CD14-positive monocyte (primary cell): ENCODE data around the gene UQCRQ. TPM values are rescaled to one million over a fixed set of nuclear protein-coding genes. Genes with fewer than 3 reads are reported as not detected.

Experiments used
- DNase-seq, 3 donors: peaks; one replicate each; pipeline ENCODE4 v3.0.0-alpha.2; 2011 to 2022
- H2AFZ ChIP-seq: 2 replicates; pipeline ENCODE4 v1.6.0; 2012; ENCODE audit warnings: mild to moderate bottlenecking, low read depth, low read length, inconsistent platforms; ENCODE audit not compliant: insufficient read depth, poor library complexity, severe bottlenecking
- H3K27ac ChIP-seq, 2 donors: 1 replicate in 1 of 2; 2 replicates in 1 of 2; pipeline ENCODE4 v1.5.1; 2012 to 2013; ENCODE audit warnings: low read length in 2 of 2, control low read depth in 1 of 2, inconsistent platforms in 1 of 2, low read depth in 1 of 2, mild to moderate bottlenecking in 1 of 2
- H3K27me3 ChIP-seq, 2 donors: one replicate each; pipeline versions ENCODE4 v1.6.0 to v1.6.1; 2011 to 2013; ENCODE audit warnings: low read length in 2 of 2; ENCODE audit not compliant: control insufficient read depth in 2 of 2, insufficient read depth in 2 of 2
- H3K36me3 ChIP-seq, 2 donors: replicated peaks in 1 of 2; 1 replicate in 1 of 2; 2 replicates in 1 of 2; pipeline versions ENCODE4 v1.5.1 to v1.6.1; 2012 to 2013; ENCODE audit warnings: low read length in 2 of 2, control low read depth in 1 of 2, inconsistent platforms in 1 of 2, mild to moderate bottlenecking in 1 of 2; ENCODE audit not compliant: insufficient read depth in 2 of 2, control insufficient read depth in 1 of 2
- H3K4me1 ChIP-seq, 2 donors: 1 replicate in 1 of 2; 2 replicates in 1 of 2; pipeline versions ENCODE4 v1.5.1 to v1.6.1; 2012 to 2013; ENCODE audit warnings: low read length in 2 of 2, control low read depth in 1 of 2, inconsistent platforms in 1 of 2, mild to moderate bottlenecking in 1 of 2, moderate library complexity in 1 of 2; ENCODE audit not compliant: insufficient read depth in 2 of 2, control insufficient read depth in 1 of 2
- H3K4me2 ChIP-seq: replicated peaks from 2 replicates; pipeline ENCODE3; 2012; ENCODE audit warnings: low read length, moderate library complexity, mild to moderate bottlenecking; ENCODE audit not compliant: poor library complexity, severe bottlenecking; ENCODE audit errors: extremely low read depth
- H3K4me3 ChIP-seq, 3 experiments: fragments of 200-600 bp in 1 of 3; sonication (generic) in 1 of 3; replicated peaks in 1 of 3; 1 replicate in 2 of 3; 2 replicates in 1 of 3; pipeline ENCODE4 v1.5.1; 2011 to 2013; ENCODE audit warnings: low read length in 3 of 3, mild to moderate bottlenecking in 3 of 3, control low read depth in 2 of 3, low read depth in 2 of 3, inconsistent platforms in 1 of 3, moderate library complexity in 1 of 3
- H3K79me2 ChIP-seq: 2 replicates; pipeline ENCODE4 v1.6.0; 2012; ENCODE audit warnings: mild to moderate bottlenecking, control low read depth, inconsistent platforms, low read length, moderate library complexity; ENCODE audit not compliant: insufficient read depth
- H3K9ac ChIP-seq: 2 replicates; pipeline ENCODE4 v1.6.0; 2017; ENCODE audit warnings: low read length, mild to moderate bottlenecking; ENCODE audit not compliant: insufficient read depth, poor library complexity, severe bottlenecking
- H3K9me3 ChIP-seq, 2 donors: replicated peaks in 1 of 2; 1 replicate in 1 of 2; 2 replicates in 1 of 2; pipeline versions ENCODE4 v1.5.1 to v1.6.1; 2012 to 2013; ENCODE audit warnings: low read length in 2 of 2, control low read depth in 1 of 2; ENCODE audit not compliant: control insufficient read depth in 1 of 2, insufficient read depth in 1 of 2
- H4K20me1 ChIP-seq: 2 replicates; pipeline ENCODE4 v1.6.0; 2012; ENCODE audit warnings: mild to moderate bottlenecking, low read length, control low read depth, moderate library complexity; ENCODE audit not compliant: insufficient read depth
- H3K27ac Mint-ChIP-seq, 7 donors: one replicate each; pipeline ENCODE4 v1.8.0; 2020; ENCODE audit warnings: mild to moderate bottlenecking in 7 of 7, mixed read lengths in 7 of 7, moderate library complexity in 6 of 7, inconsistent platforms in 2 of 7
- H3K27me3 Mint-ChIP-seq, 3 donors: one replicate each; pipeline ENCODE4 v1.8.0; 2021 to 2022; ENCODE audit warnings: low read depth in 3 of 3, mild to moderate bottlenecking in 3 of 3, mixed read lengths in 3 of 3, moderate library complexity in 3 of 3, inconsistent platforms in 1 of 3
- H3K36me3 Mint-ChIP-seq, 2 donors: one replicate each; pipeline ENCODE4 v1.8.0; 2020; ENCODE audit warnings: mixed read lengths in 2 of 2, inconsistent platforms in 1 of 2, mild to moderate bottlenecking in 1 of 2
- H3K4me1 Mint-ChIP-seq: one replicate; pipeline ENCODE4 v1.8.0; 2020; ENCODE audit warnings: mild to moderate bottlenecking, mixed read lengths
- H3K4me3 Mint-ChIP-seq, 2 donors: one replicate each; pipeline ENCODE4 v1.8.0; 2020; ENCODE audit warnings: mild to moderate bottlenecking in 2 of 2, mixed read lengths in 2 of 2, moderate library complexity in 1 of 2
- H3K9me3 Mint-ChIP-seq, 7 donors: one replicate each; pipeline ENCODE4 v1.8.0; 2020 to 2022; ENCODE audit warnings: mixed read lengths in 7 of 7, mild to moderate bottlenecking in 6 of 7, moderate library complexity in 6 of 7, inconsistent platforms in 2 of 7
- CTCF ChIP-seq: fragments of 200-600 bp; IDR thresholded peaks from one replicate; pipeline ENCODE4 v1.8.0; 2022; ENCODE audit warnings: antibody characterized with exemption, mild to moderate bottlenecking
- WGBS: methylation state at CpG from one replicate; pipeline ENCODE4 v1.1.5; 2013; ENCODE audit warnings: missing lambda C conversion rate; ENCODE audit not compliant: insufficient coverage; 5-methylcytosine and 5-hydroxymethylcytosine counted together
- intact Hi-C, 2 donors: fragments of 100-400 bp; cut with micrococcal nuclease; formaldehyde crosslinking; loops; one replicate each; pipeline versions ENCODE4 v1.15.0 to v1.15.1; 2023
- polyA plus RNA-seq, 3 donors: library from polyadenylated mRNA; depleted of rRNA in 1 of 3; unstranded in 2 of 3; stranded (reverse) in 1 of 3; fragments of 300-500 nt in 2 of 3; fragments of >200 nt in 1 of 3; fragmentation: Illumina TruSeq in 2 of 3; gene quantifications; 1 replicate in 2 of 3; 2 replicates in 1 of 3; pipeline ENCODE4 v1.2.3, GENCODE V29; 2012 to 2021

Gene UQCRQ
- polyA plus RNA-seq, 3 donors, result 81.6 to 880 (median 879) TPM

DNA sequence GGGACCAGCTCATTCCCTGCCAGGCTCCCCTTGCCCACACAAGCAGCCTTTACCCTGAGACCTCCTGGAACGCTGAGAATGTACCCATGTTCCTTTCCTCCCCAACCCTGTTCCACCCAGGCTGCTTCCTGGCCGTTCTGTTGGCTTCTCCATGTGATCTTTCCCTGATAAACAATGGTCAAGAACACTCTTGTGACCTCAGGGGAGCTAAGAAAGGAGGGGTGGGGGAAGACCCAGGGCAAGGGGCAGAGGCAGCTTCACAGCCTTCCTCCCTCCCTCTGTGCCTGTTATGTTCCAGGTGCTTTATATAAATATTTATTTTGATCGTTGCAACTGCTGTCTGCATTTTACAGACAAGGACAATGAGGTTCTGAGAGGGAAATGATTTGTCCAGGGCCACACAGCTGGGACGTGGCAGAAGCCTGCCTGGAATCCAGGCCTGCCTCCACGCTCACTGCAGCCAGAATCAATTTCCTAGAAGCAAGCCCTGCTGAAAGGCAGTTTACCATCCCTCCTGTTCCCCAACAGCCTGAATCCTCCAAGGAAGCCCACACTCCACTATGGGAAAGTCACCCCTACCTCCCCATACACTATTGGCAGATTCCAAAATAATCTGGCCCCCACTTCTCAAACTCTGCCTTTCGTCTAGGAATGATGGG, 39.9 kb upstream of the UQCRQ start:
- H2AFZ ChIP-seq, result no peak overlapping the region
- TF ChIP-seq CTCF, result no peak
- no peak overlapping the region for H3K27ac Mint-ChIP-seq
- peaks cover 0 to 21% (median 15%) of the 10 kb centered on the region in 7 donors for H3K9me3 Mint-ChIP-seq
- H3K36me3 ChIP-seq, result peaks cover 0 to 37% of the 10 kb centered on the region in 2 donors
- H3K36me3 Mint-ChIP-seq, result peaks cover 41 to 45% of the 10 kb centered on the region in 2 donors
- DNase-seq, result no peak
- H4K20me1 ChIP-seq, result peaks cover 77% of the 10 kb centered on the region
- H3K9me3 ChIP-seq, result peaks cover 0 to 17% of the 10 kb centered on the region in 2 donors
- H3K4me3 ChIP-seq, result no peak overlapping the region
- H3K4me2 ChIP-seq, result no peak overlapping the region
- peak overlapping the region in 1 of 2 donors; percentile 78 for H3K4me3 Mint-ChIP-seq
- H3K9ac ChIP-seq, result peak overlapping the region; percentile 6
- H3K4me1 ChIP-seq, result peaks cover 17 to 45% of the 10 kb centered on the region in 2 donors
- H3K27me3 ChIP-seq, result peaks cover 45 to 85% of the 10 kb centered on the region in 2 donors
- H3K27me3 Mint-ChIP-seq, result peaks cover 77 to 98% (median 82%) of the 10 kb centered on the region in 3 donors
- WGBS, result 100% methylated on average over 4 of the region's 6 CpGs
- peaks cover 11% of the 10 kb centered on the region for H3K79me2 ChIP-seq
- H3K4me1 Mint-ChIP-seq, result peaks cover 39% of the 10 kb centered on the region
- intact Hi-C loops, result loop anchor here in 1 of 2 donors (10.0 kb wide), 1 partner anchor 322 kb away; no protein-coding TSS in a partner anchor
- H3K27ac ChIP-seq, result no peak overlapping the region

- Histone ChIP-seq H3K9me3 (peaks cover 0 to 17% of the 10 kb centered on the region in 2 donors), H3K4me2 (no peak overlapping the region), H4K20me1 (peaks cover 68% of the 10 kb centered on the region), H3K79me2 (peaks cover 11% of the 10 kb centered on the region), H3K27me3 (peaks cover 44 to 73% of the 10 kb centered on the region in 2 donors), H3K27ac (no peak overlapping the region), H2AFZ (no peak overlapping the region), H3K4me3 (no peak overlapping the region), H3K36me3 (peaks cover 0 to 37% of the 10 kb centered on the region in 2 donors), H3K4me1 (peaks cover 17 to 42% of the 10 kb centered on the region in 2 donors), H3K9ac (no peak overlapping the region)
- WGBS, result 100% methylated on average over 1 of the region's 4 CpGs
- Mint-ChIP-seq H3K27me3 (peaks cover 74 to 92% (median 74%) of the 10 kb centered on the region in 3 donors), H3K4me3 (peak overlapping the region; percentile 27 to 78), H3K36me3 (peaks cover 41 to 45% of the 10 kb centered on the region in 2 donors), H3K9me3 (peaks cover 0 to 21% (median 15%) of the 10 kb centered on the region in 7 donors), H3K4me1 (peaks cover 39% of the 10 kb centered on the region), H3K27ac (peak overlapping the region in 1 of 7 donors; percentile 15)
- no peak for DNase-seq
- TF ChIP-seq CTCF, result no peak
- intact Hi-C loops, result loop anchor here in 1 of 2 donors (10.0 kb wide), 1 partner anchor 323 kb away; no protein-coding TSS in a partner anchor
Observed at GRCh38 chr5:132827943-132828673, 38.3 kb upstream of the UQCRQ start.
